Ascending aorta (tissue), 2 donors: ENCODE measurements around the gene ZC2HC1B. TPM values are rescaled to one million over a fixed set of nuclear protein-coding genes. Genes with fewer than 3 reads are reported as not detected.

Experiments
- DNase-seq, 2 donors: peaks; one replicate each; pipeline ENCODE4 v3.0.0-alpha.2; 2019; ENCODE audit warnings: low spot score in 2 of 2
- H3K27ac ChIP-seq, 2 donors: fragments of 200-600 bp; sonication (generic); one replicate each; pipeline ENCODE4 v1.5.1; 2016 to 2017; ENCODE audit warnings: mild to moderate bottlenecking in 1 of 2
- H3K27me3 ChIP-seq: fragments of 200-600 bp; sonication (generic); one replicate; pipeline ENCODE4 v1.5.1; 2017
- H3K36me3 ChIP-seq, 2 donors: fragments of 200-600 bp; sonication (generic); one replicate each; pipeline ENCODE4 v1.5.1; 2016
- H3K4me1 ChIP-seq, 2 donors: fragments of 200-600 bp; sonication (generic); one replicate each; pipeline ENCODE4 v1.5.1; 2016 to 2017; ENCODE audit warnings: mild to moderate bottlenecking in 1 of 2
- H3K4me3 ChIP-seq, 2 donors: fragments of 200-600 bp; sonication (generic); one replicate each; pipeline ENCODE4 v1.5.1; 2016 to 2017; ENCODE audit warnings: mild to moderate bottlenecking in 1 of 2
- H3K9me3 ChIP-seq, 2 donors: fragments of 200-600 bp; sonication (generic); one replicate each; pipeline ENCODE4 v1.5.1; 2016
- intact Hi-C: fragments of 100-400 bp; cut with DNase I; formaldehyde crosslinking; loops from one replicate; pipeline ENCODE4 v1.15.1; 2023
- total RNA-seq: library from RNA; depleted of rRNA; stranded (reverse); fragments of >200 nt; gene quantifications from one replicate; pipeline ENCODE4 v1.1.0, GENCODE V29; 2016
- TF ChIP-seq, protein P1 (sequence below), 3 experiments: fragments of 200-600 bp in 2 of 3; fragments of 450-650 bp in 1 of 3; sonication (generic) in 2 of 3; IDR thresholded peaks; one replicate each; pipeline ENCODE4 v1.5.1; 2016 to 2019; ENCODE audit warnings: antibody characterized with exemption in 3 of 3, mild to moderate bottlenecking in 1 of 3, moderate library complexity in 1 of 3

Gene ZC2HC1B
- total RNA-seq, 1 donor from 2014 or later = not detected

DNA sequence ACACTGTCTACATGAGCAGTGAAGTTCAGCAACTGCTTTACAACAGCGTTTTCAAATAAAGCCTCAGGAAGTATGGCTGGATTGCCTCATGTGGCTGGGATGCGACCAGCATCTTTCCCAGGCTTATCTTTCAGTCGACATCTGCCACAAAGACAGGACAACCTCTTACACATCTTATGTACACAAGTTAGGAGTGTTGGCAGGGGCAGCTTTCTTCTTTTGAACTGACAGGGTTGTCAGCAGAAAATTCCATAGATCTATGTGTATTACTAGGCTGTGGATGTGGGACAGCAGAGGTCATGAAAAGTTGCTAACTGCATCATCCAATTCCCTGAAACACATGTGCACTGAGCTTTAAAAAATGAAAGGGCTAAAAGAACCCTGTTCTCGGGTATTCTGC, 95.7 kb downstream of the ZC2HC1B start:
- no peak overlapping the region for H3K27ac ChIP-seq

DNA sequence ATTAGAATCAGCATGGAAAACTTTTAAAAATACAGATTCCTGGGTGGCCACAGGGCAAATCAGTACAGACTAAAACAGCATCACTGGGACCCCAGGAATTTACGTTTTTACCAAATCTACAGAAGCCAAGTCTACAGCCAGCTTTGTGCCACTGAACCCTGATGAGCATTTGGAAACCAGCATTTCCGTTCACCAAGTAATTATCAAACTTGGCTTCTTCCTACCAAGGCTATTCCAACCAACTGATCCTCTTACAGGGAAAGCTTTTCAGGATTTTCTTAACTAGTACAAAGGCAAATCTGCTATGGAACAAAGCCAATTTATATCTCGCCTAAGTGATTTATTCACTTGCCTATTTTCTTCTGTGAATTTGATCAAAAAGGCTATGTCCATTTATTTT, 96.8 kb downstream of the ZC2HC1B start:
- no peak overlapping the region for H3K27ac ChIP-seq

More for the DNA sequence above, 95.7 kb downstream of the ZC2HC1B start:
- Histone ChIP-seq H3K4me1 (no peaks in the 10 kb centered on the region), H3K27me3 (no peaks in the 10 kb centered on the region), H3K36me3 (peaks cover 0 to 21% of the 10 kb centered on the region in 2 donors), H3K9me3 (no peaks in the 10 kb centered on the region), H3K4me3 (no peak overlapping the region)
- intact Hi-C loops = no loop called here
- no peak for DNase-seq
- TF ChIP-seq, protein P1, sequence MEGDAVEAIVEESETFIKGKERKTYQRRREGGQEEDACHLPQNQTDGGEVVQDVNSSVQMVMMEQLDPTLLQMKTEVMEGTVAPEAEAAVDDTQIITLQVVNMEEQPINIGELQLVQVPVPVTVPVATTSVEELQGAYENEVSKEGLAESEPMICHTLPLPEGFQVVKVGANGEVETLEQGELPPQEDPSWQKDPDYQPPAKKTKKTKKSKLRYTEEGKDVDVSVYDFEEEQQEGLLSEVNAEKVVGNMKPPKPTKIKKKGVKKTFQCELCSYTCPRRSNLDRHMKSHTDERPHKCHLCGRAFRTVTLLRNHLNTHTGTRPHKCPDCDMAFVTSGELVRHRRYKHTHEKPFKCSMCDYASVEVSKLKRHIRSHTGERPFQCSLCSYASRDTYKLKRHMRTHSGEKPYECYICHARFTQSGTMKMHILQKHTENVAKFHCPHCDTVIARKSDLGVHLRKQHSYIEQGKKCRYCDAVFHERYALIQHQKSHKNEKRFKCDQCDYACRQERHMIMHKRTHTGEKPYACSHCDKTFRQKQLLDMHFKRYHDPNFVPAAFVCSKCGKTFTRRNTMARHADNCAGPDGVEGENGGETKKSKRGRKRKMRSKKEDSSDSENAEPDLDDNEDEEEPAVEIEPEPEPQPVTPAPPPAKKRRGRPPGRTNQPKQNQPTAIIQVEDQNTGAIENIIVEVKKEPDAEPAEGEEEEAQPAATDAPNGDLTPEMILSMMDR (IDR thresholded peaks at IDR 0.05) = no peak

DNA sequence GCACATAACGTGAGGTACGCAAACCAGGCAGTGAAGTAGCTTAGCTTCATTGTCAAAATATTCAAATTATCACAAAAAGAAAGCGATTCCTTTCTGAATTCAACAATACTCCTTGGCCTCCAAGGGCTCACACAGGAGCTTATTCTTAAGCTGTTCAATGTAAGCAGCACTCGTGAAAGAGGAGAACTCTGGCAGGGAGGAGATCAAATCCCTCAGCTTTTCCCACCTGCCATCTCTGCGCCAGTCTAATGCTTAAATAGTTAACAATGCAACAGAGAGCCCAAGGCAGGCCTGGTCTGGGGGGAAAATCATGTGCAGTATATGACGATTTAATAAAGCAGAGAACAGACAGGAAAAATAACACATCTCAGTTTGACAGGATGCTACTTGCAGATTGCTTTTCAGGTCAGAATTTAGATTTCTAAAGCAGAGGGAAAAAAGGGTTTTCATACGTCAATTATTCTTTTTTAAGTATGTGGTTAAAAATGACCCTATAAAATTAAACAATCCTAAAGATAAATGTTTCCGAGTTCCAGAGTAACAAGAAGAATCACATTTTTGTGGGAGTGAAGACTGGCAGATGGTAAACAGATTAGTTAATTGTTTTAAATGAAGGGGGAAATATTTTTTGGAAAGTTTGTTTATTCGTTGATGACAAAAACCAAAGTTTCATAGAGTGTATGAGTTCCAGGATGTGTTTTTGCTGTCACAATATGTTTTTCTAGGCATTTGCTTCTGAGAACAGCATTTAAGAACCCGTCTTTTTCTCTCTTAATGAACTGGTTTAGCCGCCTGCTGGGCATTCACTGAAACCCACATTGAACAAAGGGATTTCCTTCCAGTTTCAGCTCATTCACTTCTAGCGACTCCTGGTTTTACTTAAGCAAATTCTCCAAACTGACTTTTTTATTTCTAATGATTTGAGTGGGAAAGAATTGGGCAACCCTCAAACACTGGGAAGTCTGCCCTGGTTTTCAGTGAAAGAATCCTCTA, 97.9 kb downstream of the ZC2HC1B start:
- Histone ChIP-seq H3K4me1 (no peaks in the 10 kb centered on the region), H3K27me3 (no peaks in the 10 kb centered on the region), H3K36me3 (peaks cover 3 to 24% of the 10 kb centered on the region in 2 donors), H3K9me3 (no peaks in the 10 kb centered on the region), H3K27ac (no peak overlapping the region), H3K4me3 (no peak overlapping the region)
- no peak for DNase-seq
- intact Hi-C loops = no loop called here
- TF ChIP-seq, protein P1 (IDR thresholded peaks at IDR 0.05) = no peak

More for the DNA sequence above, 96.8 kb downstream of the ZC2HC1B start:
- H3K36me3 ChIP-seq = peaks cover 3 to 24% of the 10 kb centered on the region in 2 donors
- no peaks in the 10 kb centered on the region for H3K4me1 ChIP-seq
- no peaks in the 10 kb centered on the region for H3K27me3 ChIP-seq
- no peak for DNase-seq
- TF ChIP-seq, protein P1 (IDR thresholded peaks at IDR 0.05) = no peak
- no peak overlapping the region for H3K4me3 ChIP-seq
- no peaks in the 10 kb centered on the region for H3K9me3 ChIP-seq
- intact Hi-C loops = no loop called here

DNA sequence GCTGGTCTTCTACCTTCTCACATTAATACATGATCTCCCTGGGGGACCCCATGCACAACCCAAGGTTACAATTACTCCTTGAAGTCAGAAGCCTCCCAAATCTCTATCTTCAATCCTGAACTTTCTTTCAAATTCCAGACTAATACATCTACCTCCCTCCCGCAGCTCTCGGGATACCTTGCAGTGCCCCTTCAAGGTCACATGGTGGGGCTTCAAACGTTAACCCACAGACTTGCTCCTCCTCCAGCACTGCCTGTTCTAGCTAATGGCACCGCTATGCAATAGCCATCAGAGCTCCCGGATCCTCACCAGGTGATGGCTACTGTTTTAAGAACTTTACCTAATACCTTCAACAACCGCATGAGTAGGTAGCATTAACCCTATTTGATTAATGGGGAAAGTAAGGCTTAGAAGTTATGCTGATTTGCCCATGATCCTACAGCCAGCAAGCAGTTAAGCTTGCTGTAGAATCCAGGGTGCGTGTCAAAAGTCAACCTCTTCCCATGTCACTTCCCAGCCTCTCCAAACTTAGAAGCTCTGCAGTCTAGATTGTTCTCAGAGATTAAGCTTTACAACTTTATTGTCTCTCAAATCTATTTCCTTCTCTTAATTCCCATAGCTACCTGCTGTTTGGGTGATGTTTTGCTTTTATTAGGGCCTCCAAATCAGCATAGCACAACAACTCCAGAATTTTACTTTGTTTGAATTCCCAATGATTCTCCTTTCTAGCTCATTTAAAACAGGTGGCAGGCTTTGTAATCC, 99.1 kb downstream of the ZC2HC1B start:
- TF ChIP-seq, protein P1 (IDR thresholded peaks at IDR 0.05) = no peak
- Histone ChIP-seq H3K36me3 (peaks cover 3 to 24% of the 10 kb centered on the region in 2 donors), H3K9me3 (no peaks in the 10 kb centered on the region), H3K27me3 (no peaks in the 10 kb centered on the region), H3K4me3 (no peak overlapping the region), H3K27ac (no peak overlapping the region), H3K4me1 (no peaks in the 10 kb centered on the region)
- DNase-seq = no peak
- intact Hi-C loops = no loop called here

DNA sequence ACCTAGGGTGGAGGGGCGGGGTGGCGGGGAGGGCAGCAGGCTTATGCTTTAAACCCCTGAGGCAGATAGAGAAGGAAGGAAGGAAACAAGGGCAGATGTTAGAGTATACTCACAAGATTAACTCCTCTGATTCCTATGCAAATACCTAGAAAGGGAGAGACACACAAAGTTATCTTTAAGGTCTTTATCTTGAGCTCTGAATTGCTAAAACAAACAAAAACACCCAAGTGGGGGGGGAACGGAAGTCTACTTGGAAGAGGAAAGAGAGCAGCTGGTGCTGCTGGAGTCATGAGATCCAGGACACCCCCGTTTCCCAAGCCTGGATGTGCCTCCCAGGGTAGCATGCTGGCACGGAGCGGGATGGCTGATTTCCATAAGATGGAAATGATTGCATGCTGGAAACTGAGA, 100.4 kb downstream of the ZC2HC1B start:
- TF ChIP-seq, protein P1 (IDR thresholded peaks at IDR 0.05) = no peak
- no peaks in the 10 kb centered on the region for H3K27me3 ChIP-seq
- no peak for DNase-seq
- intact Hi-C loops = no loop called here
- no peak overlapping the region for H3K27ac ChIP-seq
- H3K36me3 ChIP-seq = peaks cover 3 to 15% of the 10 kb centered on the region in 2 donors
- no peaks in the 10 kb centered on the region for H3K4me1 ChIP-seq
- no peak overlapping the region for H3K4me3 ChIP-seq
- no peaks in the 10 kb centered on the region for H3K9me3 ChIP-seq
